HG02943 (cell line): Measurements from ENCODE around the gene CCSER1.
"Not testable (repeated sequence)": the region's sequence is repeated elsewhere in the genome, so short reads cannot be mapped to it uniquely, and the experiment has no call there.

Experiments
- ATAC-seq: cut with Tn5 transposase; IDR thresholded peaks from one replicate; pipeline ENCODE4 v1.9.1; 2021; ENCODE audit warnings: mild to moderate bottlenecking, low read depth, moderate library complexity; ENCODE audit not compliant: unreplicated experiment

The CCSER1 gene

DNA sequence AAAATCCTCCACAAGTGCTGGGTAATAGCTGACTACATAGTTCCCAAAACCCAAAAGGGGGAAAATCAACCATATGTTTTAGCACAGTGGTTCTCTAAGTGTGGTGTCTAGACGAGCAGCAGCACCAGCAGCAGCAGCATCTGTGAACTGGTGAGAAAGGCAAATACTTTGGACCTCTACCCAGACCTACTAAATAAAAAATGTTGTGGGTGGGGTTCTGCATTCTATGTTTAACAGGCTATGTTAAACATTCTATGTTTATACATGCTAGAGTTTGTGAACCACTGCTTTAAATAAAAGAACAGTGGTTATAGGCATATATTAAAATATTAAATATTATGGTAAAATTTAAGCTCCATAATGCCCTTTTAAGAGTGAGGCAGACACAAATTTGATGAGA, 1171.6 kb downstream of the CCSER1 start:
- no peak for ATAC-seq

GRCh38 chr4:91302120-91302519, 1174.9 kb downstream of the CCSER1 start:
- ATAC-seq = no peak

DNA sequence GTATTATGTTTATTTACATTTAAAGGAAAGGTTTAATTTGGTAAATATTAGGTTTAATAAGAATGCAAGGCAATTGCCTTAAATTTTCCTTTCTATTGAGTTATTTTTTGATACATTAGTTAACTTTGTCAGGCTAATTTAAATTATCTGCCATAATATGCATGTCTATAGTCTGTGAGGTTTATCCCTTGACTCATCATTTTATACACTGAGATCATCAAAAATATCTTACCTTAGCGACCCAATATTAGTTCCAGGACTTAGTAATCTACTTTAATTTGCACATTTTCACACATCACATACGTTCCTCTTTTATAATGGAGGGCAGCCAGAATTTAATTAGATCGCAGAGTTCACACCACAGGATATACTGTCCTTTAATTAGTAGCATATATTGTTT, 1177.1 kb downstream of the CCSER1 start:
- ATAC-seq = no peak

GRCh38 chr4:91317434-91317833, 1190.2 kb downstream of the CCSER1 start:
- no peak for ATAC-seq

GRCh38 chr4:91319556-91320268, 1192.5 kb downstream of the CCSER1 start:
- ATAC-seq = no peak

GRCh38 chr4:91322961-91323360, 1195.8 kb downstream of the CCSER1 start:
- ATAC-seq = no peak

DNA sequence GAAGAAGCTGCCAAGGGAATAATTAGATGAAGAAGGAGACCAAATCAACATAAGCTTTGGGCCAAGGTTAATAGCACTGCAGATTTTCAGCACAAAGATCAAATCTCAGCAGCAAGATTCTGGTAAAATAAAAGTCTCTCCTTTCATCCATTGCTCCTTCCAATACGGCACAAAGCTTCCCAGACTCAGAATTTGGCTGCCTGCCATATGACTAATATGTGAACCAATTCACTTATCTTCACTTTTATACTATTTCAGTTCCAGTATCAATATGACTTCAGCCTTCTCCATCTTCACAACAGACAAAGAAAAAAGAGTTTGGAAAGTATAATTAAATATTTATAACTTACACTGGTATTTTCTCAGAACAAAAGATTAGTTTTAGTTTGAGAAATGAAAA, 1198.3 kb downstream of the CCSER1 start:
- no peak for ATAC-seq

DNA sequence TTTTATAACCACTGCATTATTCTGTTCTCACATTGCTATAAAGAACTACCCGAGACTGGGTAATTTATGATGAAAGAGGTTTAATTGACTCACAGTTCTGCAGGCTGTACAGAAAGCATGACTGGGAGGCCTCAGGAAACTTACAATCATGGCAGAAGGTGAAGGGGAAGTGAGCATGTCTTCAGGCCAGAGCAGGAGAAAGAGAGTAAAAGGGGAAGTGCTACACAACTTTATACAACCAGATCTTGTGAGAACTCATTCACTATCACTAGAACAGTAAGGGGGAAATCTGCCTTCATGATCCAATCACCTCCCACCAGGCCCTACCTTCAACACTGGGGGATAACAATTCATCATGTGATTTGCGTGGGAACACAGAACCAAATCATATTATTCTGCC, 1199.0 kb downstream of the CCSER1 start:
- not testable (repeated sequence) for ATAC-seq

DNA sequence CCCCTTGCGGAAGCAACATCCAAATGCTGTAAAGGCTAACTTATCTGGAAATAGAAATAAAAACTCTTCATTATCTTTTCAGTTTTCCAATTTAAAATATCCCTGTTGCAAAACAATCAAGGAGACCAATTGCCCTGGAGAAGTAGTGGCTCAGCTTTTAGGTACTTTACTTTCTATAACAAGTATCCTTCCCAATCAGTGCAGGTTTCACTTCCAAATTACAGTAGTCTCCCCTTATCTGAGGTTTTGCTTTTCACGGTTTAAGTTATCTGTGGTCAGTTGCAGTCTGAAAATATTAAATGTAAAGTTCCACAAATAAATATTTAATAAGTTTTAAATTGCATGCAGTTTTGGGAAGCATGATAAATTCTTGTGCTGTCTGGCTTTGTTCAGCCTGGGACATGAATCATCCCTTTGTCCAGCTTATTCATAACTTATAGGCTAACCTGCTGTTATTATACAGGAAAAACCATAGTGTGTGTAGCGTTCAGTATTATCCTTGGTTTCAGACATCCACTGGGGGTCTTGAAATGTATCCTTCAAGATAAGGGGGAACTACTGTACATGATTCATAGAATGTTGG, 1203.5 kb downstream of the CCSER1 start:
- no peak for ATAC-seq

GRCh38 chr4:91340822-91341221, 1213.6 kb downstream of the CCSER1 start:
- no peak for ATAC-seq

DNA sequence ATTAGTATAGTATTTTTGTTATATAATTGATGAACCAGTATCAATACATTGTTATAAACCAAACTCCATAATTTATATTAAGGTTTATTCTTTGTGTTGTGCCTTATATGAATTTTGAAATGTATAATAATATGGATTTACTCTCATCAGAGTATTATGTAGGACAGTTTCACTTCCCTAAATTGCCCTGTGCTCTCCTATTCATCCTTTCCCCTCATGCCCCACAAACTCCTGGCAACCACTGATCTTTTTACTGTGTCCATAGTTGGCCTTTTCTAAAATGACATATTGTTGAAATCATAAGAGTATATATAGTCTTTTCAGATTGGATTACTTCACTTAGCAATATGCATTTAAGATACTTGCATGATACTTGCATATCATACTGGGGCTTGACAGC, 1218.4 kb downstream of the CCSER1 start:
- no peak for ATAC-seq

GRCh38 chr4:91356496-91356895, 1229.3 kb downstream of the CCSER1 start:
- not testable (repeated sequence) for ATAC-seq

GRCh38 chr4:91358016-91358415, 1230.8 kb downstream of the CCSER1 start:
- ATAC-seq = not testable (repeated sequence)

DNA sequence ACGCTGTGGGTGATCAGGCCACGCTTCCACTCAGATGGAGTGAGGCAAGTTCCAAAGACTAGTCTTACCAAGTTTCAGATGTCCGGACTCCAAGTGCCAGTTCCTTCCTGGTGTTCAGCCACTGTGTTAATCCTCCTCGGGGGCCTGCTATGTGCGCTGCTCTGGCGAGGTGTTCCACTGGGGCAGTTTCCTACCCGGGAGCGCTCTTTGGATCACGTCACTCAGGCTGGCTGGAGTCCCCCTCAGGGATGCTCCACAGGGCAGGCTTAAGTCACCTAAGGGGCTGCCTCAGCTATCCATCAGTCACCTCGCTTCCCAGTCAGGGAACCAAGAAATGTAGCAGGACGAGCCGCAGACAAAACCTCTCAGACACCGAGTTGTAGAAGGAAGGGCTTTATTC, 1231.4 kb downstream of the CCSER1 start:
- not testable (repeated sequence) for ATAC-seq

DNA sequence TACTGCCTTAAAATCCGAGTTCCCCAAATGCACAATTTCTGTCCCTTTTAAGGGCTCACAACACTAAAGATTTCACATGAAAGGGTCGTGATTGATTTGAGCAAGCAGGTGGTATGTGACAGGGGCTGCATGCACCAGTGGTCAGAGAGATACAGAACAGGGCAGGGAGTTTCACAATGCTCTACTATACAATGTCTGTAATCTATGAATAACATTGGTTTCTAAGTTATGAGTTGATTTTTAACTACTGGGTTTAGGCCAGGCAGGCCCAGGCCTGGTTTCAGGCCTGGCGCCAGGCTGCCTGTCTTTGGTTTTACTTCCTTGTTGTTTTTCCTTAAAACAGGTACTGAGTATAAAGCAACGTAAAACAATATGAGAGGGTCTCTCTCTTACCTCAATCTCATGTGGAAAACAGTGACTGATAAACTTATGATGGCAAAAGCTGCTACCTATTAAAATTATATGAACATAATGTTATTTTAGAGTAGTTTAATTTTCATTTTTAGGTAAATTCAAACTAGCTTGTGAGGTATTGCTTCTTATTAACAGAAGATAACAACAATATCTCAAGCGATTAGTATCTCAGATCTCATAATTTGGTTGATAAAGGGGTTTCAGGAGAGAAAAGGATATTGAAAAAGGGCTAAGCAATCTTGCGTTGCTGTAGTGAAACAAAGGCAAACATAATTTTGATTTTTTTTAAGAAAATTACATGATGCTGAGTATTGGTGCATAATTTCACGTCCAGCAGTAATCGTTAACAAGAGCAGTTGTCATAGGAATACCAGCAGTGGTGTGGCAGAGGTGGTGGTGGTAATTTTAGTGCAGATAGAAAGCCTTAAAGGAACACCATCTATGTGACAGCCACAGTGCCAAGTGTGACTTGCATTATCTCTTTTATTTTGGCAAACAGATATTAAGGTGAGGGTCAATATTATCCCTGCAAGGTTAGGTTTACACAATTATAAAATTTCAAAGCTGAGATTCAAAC, 1232.1 kb downstream of the CCSER1 start:
- ATAC-seq = peak; percentile 49

- no peak for ATAC-seq
Measured at GRCh38 chr4:91362125-91362524, 1234.9 kb downstream of the CCSER1 start.

- no peak for ATAC-seq
Measured at GRCh38 chr4:91366554-91366953, 1239.4 kb downstream of the CCSER1 start.

DNA sequence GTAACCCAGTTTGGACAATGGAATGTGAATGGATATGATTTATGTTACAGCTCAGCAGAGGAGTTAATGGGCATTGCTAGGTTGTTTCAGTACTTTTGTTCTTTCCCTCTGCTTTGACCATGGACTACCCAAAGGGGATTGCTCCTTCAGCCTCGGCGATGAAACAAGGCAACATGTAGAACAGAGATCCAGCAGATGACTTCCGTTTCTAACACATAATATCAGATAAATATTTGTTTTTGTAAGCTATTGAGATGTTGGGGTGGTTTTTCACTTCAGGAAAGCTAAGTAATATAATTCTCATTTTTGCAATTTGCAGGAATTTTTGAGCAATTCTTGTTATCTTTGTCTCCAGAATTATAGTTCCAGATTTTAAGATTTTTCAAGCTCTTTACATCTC, 1241.9 kb downstream of the CCSER1 start:
- no peak for ATAC-seq

DNA sequence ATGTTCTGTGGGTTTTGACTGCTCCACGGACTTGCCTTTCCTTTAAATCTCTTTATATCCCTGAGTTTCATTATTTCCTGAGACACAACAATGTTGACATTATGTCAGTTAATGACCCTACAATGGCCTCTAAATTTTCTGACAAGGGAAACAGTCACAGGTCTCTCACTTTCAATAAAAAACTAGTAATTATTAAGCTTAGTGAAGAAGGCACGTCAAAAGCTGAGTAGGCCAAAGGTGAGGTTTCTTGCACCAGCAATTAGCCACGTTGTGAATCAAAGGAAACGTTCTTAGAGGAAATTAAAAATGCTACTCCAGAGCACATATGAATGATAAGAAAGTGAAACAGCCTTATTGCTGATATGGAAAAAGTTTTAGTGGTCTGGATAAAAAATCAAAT, 1246.4 kb downstream of the CCSER1 start:
- ATAC-seq = no peak

GRCh38 chr4:91405431-91405830, 1278.2 kb downstream of the CCSER1 start:
- ATAC-seq = not testable (repeated sequence)

GRCh38 chr4:91422011-91422410, 1294.8 kb downstream of the CCSER1 start:
- ATAC-seq = no peak
